ENCODE results near the gene FAIM2. TPM values are rescaled to one million over a fixed set of nuclear protein-coding genes. Genes with fewer than 3 reads are reported as not detected.

Gene FAIM2
- total RNA-seq, 2 donors from 2014 or later, result 2.8 TPM

GRCh38 chr12:49950273-49951251 lies 46.9 kb upstream of the FAIM2 start, which contains the start of gene AQP2:
Gene AQP2, plus strand, starts transcription at chr12:49950737. Its CDS starts 94 bp downstream, at chr12:49950831.
- H3K4me3 ChIP-seq, result no peak within 1 kb of the TSS
- H3K27me3 ChIP-seq (replicated peaks; ENCODE audit: insufficient read depth), result no peaks in the 10 kb centered on the region
- ATAC-seq (ENCODE audit: insufficient number of reproducible peaks, low FRiP score, low read depth) (no peak), DNase-seq (ENCODE audit: low spot score) (no peak)
- no peak within 1 kb of the TSS for H3K27ac ChIP-seq
- H3K9me3 ChIP-seq, result no peaks in the 10 kb centered on the region
- no peaks in the 10 kb centered on the region for H3K4me1 ChIP-seq (ENCODE audit: control insufficient read depth in 1 of 2, low read depth in 2 of 2)
- H3K36me3 ChIP-seq, result no peaks in the 10 kb centered on the region
- no peak for TF ChIP-seq CTCF (IDR thresholded peaks at IDR 0.05)

- Histone ChIP-seq H3K4me1 (ENCODE audit: control insufficient read depth in 1 of 2, low read depth in 2 of 2) (no peaks in the 10 kb centered on the region), H3K36me3 (no peaks in the 10 kb centered on the region), H3K27ac (no peak overlapping the region), H3K4me3 (no peak overlapping the region), H3K27me3 (replicated peaks; ENCODE audit: insufficient read depth) (no peaks in the 10 kb centered on the region), H3K9me3 (no peaks in the 10 kb centered on the region)
- DNase-seq (ENCODE audit: low spot score), result no peak
- ATAC-seq (ENCODE audit: insufficient number of reproducible peaks, low FRiP score, low read depth), result no peak
- TF ChIP-seq CTCF (IDR thresholded peaks at IDR 0.05), result no peak
Observed at GRCh38 chr12:49949866-49950265, 46.2 kb upstream of the FAIM2 start.

GRCh38 chr12:49948866-49949845 lies 45.5 kb upstream of the FAIM2 start:
- DNase-seq (ENCODE audit: low spot score), result no peak
- TF ChIP-seq CTCF (IDR thresholded peaks at IDR 0.05), result no peak
- no peaks in the 10 kb centered on the region for H3K27me3 ChIP-seq (replicated peaks; ENCODE audit: insufficient read depth)
- no peak overlapping the region for H3K27ac ChIP-seq
- no peaks in the 10 kb centered on the region for H3K36me3 ChIP-seq
- no peaks in the 10 kb centered on the region for H3K9me3 ChIP-seq
- H3K4me1 ChIP-seq (ENCODE audit: control insufficient read depth in 1 of 2, low read depth in 2 of 2), result no peaks in the 10 kb centered on the region
- ATAC-seq (ENCODE audit: insufficient number of reproducible peaks, low FRiP score, low read depth), result no peak
- no peak overlapping the region for H3K4me3 ChIP-seq

GRCh38 chr12:49947593-49948226 lies 44.0 kb upstream of the FAIM2 start:
- Histone ChIP-seq H3K4me1 (ENCODE audit: control insufficient read depth in 1 of 2, low read depth in 2 of 2) (no peaks in the 10 kb centered on the region), H3K9me3 (no peaks in the 10 kb centered on the region), H3K27ac (no peak overlapping the region), H3K36me3 (no peaks in the 10 kb centered on the region), H3K4me3 (no peak overlapping the region), H3K27me3 (replicated peaks; ENCODE audit: insufficient read depth) (no peaks in the 10 kb centered on the region)
- DNase-seq (ENCODE audit: low spot score), result no peak
- TF ChIP-seq CTCF (IDR thresholded peaks at IDR 0.05), result no peak
- no peak for ATAC-seq (ENCODE audit: insufficient number of reproducible peaks, low FRiP score, low read depth)

All from thoracic aorta (tissue), 2 donors.